ENCODE measurements around the gene LIN7B.
A peak's percentile ranks its signal among the peaks of the same experiment; 100 is the strongest.

The LIN7B gene

DNA sequence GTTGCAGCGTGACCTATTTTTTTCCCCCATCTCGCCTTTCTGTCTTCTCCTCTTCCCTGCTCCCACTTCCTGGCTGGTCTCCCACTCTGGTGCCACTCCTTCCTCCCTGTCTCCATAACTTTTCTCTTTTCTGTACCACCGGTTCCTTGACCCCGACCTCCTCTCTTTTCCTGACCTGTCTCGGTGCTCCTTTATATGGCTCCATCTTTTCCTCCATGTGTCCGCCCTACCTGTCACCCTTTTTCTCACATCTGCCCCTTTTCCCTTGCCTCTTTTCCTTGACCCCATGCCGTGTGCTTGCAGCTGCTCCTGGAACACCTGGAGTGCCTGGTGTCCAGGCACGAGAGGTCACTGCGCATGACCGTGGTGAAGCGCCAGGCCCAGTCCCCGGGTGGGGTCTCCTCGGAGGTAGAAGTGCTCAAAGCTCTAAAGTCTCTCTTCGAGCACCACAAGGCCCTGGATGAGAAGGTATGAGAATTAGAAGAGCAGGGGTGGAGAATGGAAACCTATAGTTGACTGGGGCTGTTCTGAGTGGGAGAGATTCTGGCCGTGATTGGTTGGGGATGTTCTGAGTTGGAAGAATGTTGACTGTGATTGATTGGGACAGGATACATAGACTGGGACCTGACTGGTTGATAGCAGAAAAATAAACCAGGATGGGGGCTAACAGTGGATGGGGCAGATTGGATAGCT lies 14.5 kb downstream of the LIN7B start:
- POLR2A ChIA-PET, result interaction anchor here (0.5 to 1.4 kb wide), 12 partner anchors 9 to 69 kb away, joined by 4 to 27 read pairs (median 8); partner anchors contain the start of genes C19orf73, LIN7B and PPFIA3
- Histone ChIP-seq H3K4me1 (ENCODE audit: control insufficient read depth, insufficient read depth, low read length) (peaks cover 7% of the 10 kb centered on the region), H3K27ac (ENCODE audit: extremely low read depth, low read depth, low read length) (no peak overlapping the region), H3K36me3 (ENCODE audit: control insufficient read depth in 2 of 2, insufficient read depth in 1 of 2, low read length in 2 of 2) (peaks cover 0 to 18% of the 10 kb centered on the region in 2 experiments; a peak in 2 of 3 replicates), H3K4me3 (ENCODE audit: low read depth, low read length) (no peak overlapping the region), H3K9me3 (ENCODE audit: control insufficient read depth, insufficient read depth, low read depth, low read length) (no peaks in the 10 kb centered on the region)
- CTCF ChIA-PET, result interaction anchor here (0.6 to 3.2 kb wide), 10 partner anchors 15 to 202 kb away, joined by 3 to 20 read pairs (median 4); partner anchors contain the start of gene LIN7B
- TF ChIP-seq ZNF416 (tag by site-specific recombination; IDR thresholded peaks at IDR 0.05) (no peak), ZBTB11 (tag by site-specific recombination; conservative IDR thresholded peaks at IDR 0.05; ENCODE audit: low read depth) (peak; percentile 44; the same call in 1 of the 2 replicates), ZNF843 (tag by site-specific recombination; IDR thresholded peaks at IDR 0.05) (no peak), ZNF521 (tag by site-specific recombination; IDR thresholded peaks at IDR 0.05) (no peak), ZFHX2 (tag by site-specific recombination; conservative IDR thresholded peaks at IDR 0.05) (peak; percentile 54), ZNF280D (tag by site-specific recombination; IDR thresholded peaks at IDR 0.05) (no peak), ZNF76 (tag by site-specific recombination; IDR thresholded peaks at IDR 0.05; ENCODE audit: borderline replicate concordance, low read depth) (0 out of 2 replicates have a peak, but pooled peaks have one; percentile 38), ZBTB17 (tag by site-specific recombination; IDR thresholded peaks at IDR 0.05) (peak; percentile 46; the same call in 1 of the 2 replicates), ZNF704 (tag by site-specific recombination; IDR thresholded peaks at IDR 0.05) (no peak), ZNF140 (tag by site-specific recombination; IDR thresholded peaks at IDR 0.05) (no peak), REPIN1 (tag by site-specific recombination; IDR thresholded peaks at IDR 0.05; ENCODE audit: low read depth) (no peak), KLF8 (tag by site-specific recombination; IDR thresholded peaks at IDR 0.05) (peak; percentile 7; the same call in 1 of the 2 replicates), ZNF366 (tag by site-specific recombination; conservative IDR thresholded peaks at IDR 0.05) (peak; percentile 48; the same call in 1 of the 2 replicates), BCL11B (tag by site-specific recombination; IDR thresholded peaks at IDR 0.05; ENCODE audit: low read depth) (no peak), KLF16 (tag by site-specific recombination; IDR thresholded peaks at IDR 0.05) (no peak), ZIC2 (tag by site-specific recombination; IDR thresholded peaks at IDR 0.05) (no peak), ZNF341 (tag by site-specific recombination; IDR thresholded peaks at IDR 0.05; ENCODE audit: low read depth) (peak; percentile 84), YY2 (tag by site-specific recombination; IDR thresholded peaks at IDR 0.05) (peak; percentile 57; the same call in 1 of the 2 replicates), ZNF335 (tag by site-specific recombination; conservative IDR thresholded peaks at IDR 0.05) (peak; percentile 37; the same call in 1 of the 2 replicates), ZNF214 (tag by site-specific recombination; IDR thresholded peaks at IDR 0.05; ENCODE audit: borderline replicate concordance) (no peak)
- TF ChIP-seq, protein P1, sequence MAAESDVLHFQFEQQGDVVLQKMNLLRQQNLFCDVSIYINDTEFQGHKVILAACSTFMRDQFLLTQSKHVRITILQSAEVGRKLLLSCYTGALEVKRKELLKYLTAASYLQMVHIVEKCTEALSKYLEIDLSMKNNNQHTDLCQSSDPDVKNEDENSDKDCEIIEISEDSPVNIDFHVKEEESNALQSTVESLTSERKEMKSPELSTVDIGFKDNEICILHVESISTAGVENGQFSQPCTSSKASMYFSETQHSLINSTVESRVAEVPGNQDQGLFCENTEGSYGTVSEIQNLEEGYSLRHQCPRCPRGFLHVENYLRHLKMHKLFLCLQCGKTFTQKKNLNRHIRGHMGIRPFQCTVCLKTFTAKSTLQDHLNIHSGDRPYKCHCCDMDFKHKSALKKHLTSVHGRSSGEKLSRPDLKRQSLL (tag by site-specific recombination; IDR thresholded peaks at IDR 0.05), result 0 out of 2 replicates have a peak, but pooled peaks have one; percentile 39
- TF ChIP-seq, protein P2, sequence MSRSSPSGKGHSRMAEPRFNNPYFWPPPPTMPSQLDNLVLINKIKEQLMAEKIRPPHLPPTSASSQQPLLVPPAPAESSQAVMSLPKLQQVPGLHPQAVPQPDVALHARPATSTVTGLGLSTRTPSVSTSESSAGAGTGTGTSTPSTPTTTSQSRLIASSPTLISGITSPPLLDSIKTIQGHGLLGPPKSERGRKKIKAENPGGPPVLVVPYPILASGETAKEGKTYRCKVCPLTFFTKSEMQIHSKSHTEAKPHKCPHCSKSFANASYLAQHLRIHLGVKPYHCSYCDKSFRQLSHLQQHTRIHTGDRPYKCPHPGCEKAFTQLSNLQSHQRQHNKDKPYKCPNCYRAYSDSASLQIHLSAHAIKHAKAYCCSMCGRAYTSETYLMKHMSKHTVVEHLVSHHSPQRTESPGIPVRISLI (tag by site-specific recombination; IDR thresholded peaks at IDR 0.05), result peak; percentile 61; the same call in 1 of the 2 replicates
- TF ChIP-seq, protein P3, sequence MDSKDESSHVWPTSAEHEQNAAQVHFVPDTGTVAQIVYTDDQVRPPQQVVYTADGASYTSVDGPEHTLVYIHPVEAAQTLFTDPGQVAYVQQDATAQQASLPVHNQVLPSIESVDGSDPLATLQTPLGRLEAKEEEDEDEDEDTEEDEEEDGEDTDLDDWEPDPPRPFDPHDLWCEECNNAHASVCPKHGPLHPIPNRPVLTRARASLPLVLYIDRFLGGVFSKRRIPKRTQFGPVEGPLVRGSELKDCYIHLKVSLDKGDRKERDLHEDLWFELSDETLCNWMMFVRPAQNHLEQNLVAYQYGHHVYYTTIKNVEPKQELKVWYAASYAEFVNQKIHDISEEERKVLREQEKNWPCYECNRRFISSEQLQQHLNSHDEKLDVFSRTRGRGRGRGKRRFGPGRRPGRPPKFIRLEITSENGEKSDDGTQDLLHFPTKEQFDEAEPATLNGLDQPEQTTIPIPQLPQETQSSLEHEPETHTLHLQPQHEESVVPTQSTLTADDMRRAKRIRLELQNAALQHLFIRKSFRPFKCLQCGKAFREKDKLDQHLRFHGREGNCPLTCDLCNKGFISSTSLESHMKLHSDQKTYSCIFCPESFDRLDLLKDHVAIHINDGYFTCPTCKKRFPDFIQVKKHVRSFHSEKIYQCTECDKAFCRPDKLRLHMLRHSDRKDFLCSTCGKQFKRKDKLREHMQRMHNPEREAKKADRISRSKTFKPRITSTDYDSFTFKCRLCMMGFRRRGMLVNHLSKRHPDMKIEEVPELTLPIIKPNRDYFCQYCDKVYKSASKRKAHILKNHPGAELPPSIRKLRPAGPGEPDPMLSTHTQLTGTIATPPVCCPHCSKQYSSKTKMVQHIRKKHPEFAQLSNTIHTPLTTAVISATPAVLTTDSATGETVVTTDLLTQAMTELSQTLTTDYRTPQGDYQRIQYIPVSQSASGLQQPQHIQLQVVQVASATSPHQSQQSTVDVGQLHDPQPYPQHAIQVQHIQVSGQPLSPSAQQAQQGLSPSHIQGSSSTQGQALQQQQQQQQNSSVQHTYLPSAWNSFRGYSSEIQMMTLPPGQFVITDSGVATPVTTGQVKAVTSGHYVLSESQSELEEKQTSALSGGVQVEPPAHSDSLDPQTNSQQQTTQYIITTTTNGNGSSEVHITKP (tag by site-specific recombination; IDR thresholded peaks at IDR 0.05), result 0 out of 2 replicates have a peak, but pooled peaks have one; percentile 4

Measured in HEK293 (cell line).